Activated naive CD8-positive, alpha-beta T cell treated with anti-CD3 and anti-CD28 coated beads for 36 hours (primary cell): ENCODE results near the gene SRRM4. TPM values are rescaled to one million over a fixed set of nuclear protein-coding genes. Genes with fewer than 3 reads are reported as not detected.

Experiments used
- DNase-seq: peaks from one replicate; pipeline ENCODE4 v3.0.0; 2021
- H3K27ac Mint-ChIP-seq: one replicate; pipeline ENCODE4 v1.8.0; 2022; ENCODE audit warnings: mild to moderate bottlenecking, moderate library complexity, mixed read lengths
- H3K27me3 Mint-ChIP-seq: one replicate; pipeline ENCODE4 v1.8.0; 2022; ENCODE audit warnings: mild to moderate bottlenecking, mixed read lengths
- H3K36me3 Mint-ChIP-seq: one replicate; pipeline ENCODE4 v1.8.0; 2021; ENCODE audit warnings: mild to moderate bottlenecking, mixed read lengths
- H3K4me1 Mint-ChIP-seq: one replicate; pipeline ENCODE4 v1.8.0; 2021; ENCODE audit warnings: mixed read lengths
- H3K4me3 Mint-ChIP-seq: one replicate; pipeline ENCODE4 v1.8.0; 2022; ENCODE audit warnings: mild to moderate bottlenecking, moderate library complexity, mixed read lengths
- H3K9me3 Mint-ChIP-seq: one replicate; pipeline ENCODE4 v1.8.0; 2022; ENCODE audit warnings: mixed read lengths
- total RNA-seq, 2 experiments: library from RNA; stranded (reverse); gene quantifications; one replicate each; pipeline ENCODE4 v1.2.3, GENCODE V29; 2021

SRRM4 gene
- total RNA-seq, result not detected

- Mint-ChIP-seq H3K27ac (no peak within 1 kb of the TSS), H3K36me3 (no peaks in the 10 kb centered on the region), H3K4me1 (no peaks in the 10 kb centered on the region), H3K4me3 (no peak within 1 kb of the TSS), H3K9me3 (peaks cover 5% of the 10 kb centered on the region), H3K27me3 (peaks cover 58% of the 10 kb centered on the region)
- DNase-seq, result no peak
These were observed at the start of gene SRRM4 for GRCh38 chr12:118981285-118982211. Gene SRRM4 (plus strand): TSS chr12:118981541. CDS start chr12:118981883, 342 bp downstream.

GRCh38 chr12:118946256-118946655 is 35.1 kb upstream of the SRRM4 start:
- no peaks in the 10 kb centered on the region for H3K36me3 Mint-ChIP-seq
- no peak overlapping the region for H3K4me3 Mint-ChIP-seq
- H3K4me1 Mint-ChIP-seq, result no peaks in the 10 kb centered on the region
- no peak overlapping the region for H3K27ac Mint-ChIP-seq
- H3K27me3 Mint-ChIP-seq, result peaks cover 16% of the 10 kb centered on the region
- no peak for DNase-seq
- H3K9me3 Mint-ChIP-seq, result peaks cover 2% of the 10 kb centered on the region

- Mint-ChIP-seq H3K27ac (no peak overlapping the region), H3K36me3 (no peaks in the 10 kb centered on the region), H3K4me3 (no peak overlapping the region), H3K27me3 (no peaks in the 10 kb centered on the region), H3K9me3 (peaks cover 7% of the 10 kb centered on the region), H3K4me1 (no peaks in the 10 kb centered on the region)
- DNase-seq, result no peak
These were observed 22.8 kb upstream of the SRRM4 start for GRCh38 chr12:118958520-118958919.

- no peak for DNase-seq
- Mint-ChIP-seq H3K9me3 (peaks cover 9% of the 10 kb centered on the region), H3K4me3 (no peak overlapping the region), H3K4me1 (no peaks in the 10 kb centered on the region), H3K27ac (no peak overlapping the region), H3K36me3 (no peaks in the 10 kb centered on the region), H3K27me3 (no peaks in the 10 kb centered on the region)
These were observed 22.0 kb upstream of the SRRM4 start for GRCh38 chr12:118959348-118959747.

- Mint-ChIP-seq H3K4me1 (no peaks in the 10 kb centered on the region), H3K27ac (no peak overlapping the region), H3K36me3 (no peaks in the 10 kb centered on the region), H3K9me3 (peaks cover 9% of the 10 kb centered on the region), H3K27me3 (no peaks in the 10 kb centered on the region), H3K4me3 (no peak overlapping the region)
- DNase-seq, result no peak
These were observed 21.3 kb upstream of the SRRM4 start for GRCh38 chr12:118959985-118960560.

GRCh38 chr12:118960865-118961264 is 20.5 kb upstream of the SRRM4 start:
- Mint-ChIP-seq H3K4me1 (no peaks in the 10 kb centered on the region), H3K4me3 (no peak overlapping the region), H3K9me3 (peaks cover 9% of the 10 kb centered on the region), H3K36me3 (no peaks in the 10 kb centered on the region), H3K27me3 (no peaks in the 10 kb centered on the region), H3K27ac (no peak overlapping the region)
- DNase-seq, result no peak

- H3K4me1 Mint-ChIP-seq, result no peaks in the 10 kb centered on the region
- no peak overlapping the region for H3K27ac Mint-ChIP-seq
- DNase-seq, result no peak
- peaks cover 14% of the 10 kb centered on the region for H3K9me3 Mint-ChIP-seq
- H3K4me3 Mint-ChIP-seq, result no peak overlapping the region
- no peaks in the 10 kb centered on the region for H3K27me3 Mint-ChIP-seq
- H3K36me3 Mint-ChIP-seq, result no peaks in the 10 kb centered on the region
These were observed 16.4 kb upstream of the SRRM4 start for GRCh38 chr12:118964988-118965387.

- no peaks in the 10 kb centered on the region for H3K4me1 Mint-ChIP-seq
- DNase-seq, result no peak
- no peaks in the 10 kb centered on the region for H3K36me3 Mint-ChIP-seq
- peaks cover 5% of the 10 kb centered on the region for H3K9me3 Mint-ChIP-seq
- H3K27me3 Mint-ChIP-seq, result no peaks in the 10 kb centered on the region
- no peak overlapping the region for H3K27ac Mint-ChIP-seq
- no peak overlapping the region for H3K4me3 Mint-ChIP-seq
These were observed 10.5 kb upstream of the SRRM4 start for GRCh38 chr12:118970856-118971255.

GRCh38 chr12:118972982-118973381 is 8.4 kb upstream of the SRRM4 start:
- H3K9me3 Mint-ChIP-seq, result no peaks in the 10 kb centered on the region
- no peaks in the 10 kb centered on the region for H3K4me1 Mint-ChIP-seq
- H3K36me3 Mint-ChIP-seq, result no peaks in the 10 kb centered on the region
- no peak for DNase-seq
- H3K27me3 Mint-ChIP-seq, result no peaks in the 10 kb centered on the region
- H3K27ac Mint-ChIP-seq, result no peak overlapping the region
- no peak overlapping the region for H3K4me3 Mint-ChIP-seq

- DNase-seq, result peak; percentile 13
- no peak overlapping the region for H3K4me3 Mint-ChIP-seq
These were observed 1.5 kb upstream of the SRRM4 start for GRCh38 chr12:118979763-118980406.

GRCh38 chr12:118980407-118981014 is 830 bp upstream of the SRRM4 start:
- Mint-ChIP-seq H3K9me3 (peaks cover 3% of the 10 kb centered on the region), H3K27me3 (peaks cover 52% of the 10 kb centered on the region), H3K4me3 (no peak overlapping the region), H3K36me3 (no peaks in the 10 kb centered on the region), H3K27ac (no peak overlapping the region), H3K4me1 (no peaks in the 10 kb centered on the region)
- no peak for DNase-seq

More at GRCh38 chr12:118979763-118980406, 1.5 kb upstream of the SRRM4 start:
- H3K9me3 Mint-ChIP-seq, result peaks cover 3% of the 10 kb centered on the region
- no peaks in the 10 kb centered on the region for H3K36me3 Mint-ChIP-seq
- peaks cover 48% of the 10 kb centered on the region for H3K27me3 Mint-ChIP-seq
- H3K4me1 Mint-ChIP-seq, result no peaks in the 10 kb centered on the region
- no peak overlapping the region for H3K27ac Mint-ChIP-seq

GRCh38 chr12:118982302-118982701 is 961 bp downstream of the SRRM4 start:
- no peaks in the 10 kb centered on the region for H3K36me3 Mint-ChIP-seq
- peaks cover 5% of the 10 kb centered on the region for H3K9me3 Mint-ChIP-seq
- no peak overlapping the region for H3K4me3 Mint-ChIP-seq
- no peak for DNase-seq
- H3K27ac Mint-ChIP-seq, result no peak overlapping the region
- peaks cover 59% of the 10 kb centered on the region for H3K27me3 Mint-ChIP-seq
- no peaks in the 10 kb centered on the region for H3K4me1 Mint-ChIP-seq

GRCh38 chr12:118982984-118983761 is 1.8 kb downstream of the SRRM4 start:
- H3K4me1 Mint-ChIP-seq, result no peaks in the 10 kb centered on the region
- H3K27me3 Mint-ChIP-seq, result peaks cover 61% of the 10 kb centered on the region
- H3K27ac Mint-ChIP-seq, result no peak overlapping the region
- no peaks in the 10 kb centered on the region for H3K36me3 Mint-ChIP-seq
- DNase-seq, result no peak
- no peak overlapping the region for H3K4me3 Mint-ChIP-seq
- H3K9me3 Mint-ChIP-seq, result peaks cover 5% of the 10 kb centered on the region

- Mint-ChIP-seq H3K4me1 (no peaks in the 10 kb centered on the region), H3K27ac (no peak overlapping the region), H3K27me3 (peaks cover 57% of the 10 kb centered on the region), H3K4me3 (no peak overlapping the region), H3K9me3 (peaks cover 1% of the 10 kb centered on the region), H3K36me3 (no peaks in the 10 kb centered on the region)
- DNase-seq, result no peak
These were observed 3.0 kb downstream of the SRRM4 start for GRCh38 chr12:118984161-118984943.
